Measurements from ENCODE around the gene CEBPG.

The CEBPG gene

GRCh38 chr19:33339016-33339984 lies 34.2 kb upstream of the CEBPG start:
- H3K9me3 ChIP-seq (ENCODE audit: control insufficient read depth in 5 of 5, low read length in 5 of 5) = no peaks in the 10 kb centered on the region

GRCh38 chr19:33340991-33341390 lies 32.5 kb upstream of the CEBPG start:
- Histone ChIP-seq H3K4me1 (ENCODE audit: control insufficient read depth in 5 of 5, insufficient read depth in 5 of 5, low read length in 5 of 5) (peaks cover 5 to 18% (median 14%) of the 10 kb centered on the region in 5 donors), H3K4me3 (ENCODE audit: low read depth in 1 of 5, low read length in 5 of 5) (no peak overlapping the region), H3K27me3 (ENCODE audit: control insufficient read depth in 5 of 5, insufficient read depth in 4 of 5, low read length in 5 of 5) (no peaks in the 10 kb centered on the region), H3K27ac (ENCODE audit: low read depth, low read length) (no peak overlapping the region), H3K9ac (ENCODE audit: low read length in 5 of 5) (no peak overlapping the region), H3K9me3 (ENCODE audit: control insufficient read depth in 5 of 5, low read length in 5 of 5) (no peaks in the 10 kb centered on the region), H3K36me3 (ENCODE audit: control insufficient read depth in 5 of 5, insufficient read depth in 5 of 5, low read length in 5 of 5) (no peaks in the 10 kb centered on the region)

More at GRCh38 chr19:33339016-33339984, 34.2 kb upstream of the CEBPG start:
- H3K27me3 ChIP-seq (ENCODE audit: control insufficient read depth in 5 of 5, insufficient read depth in 4 of 5, low read length in 5 of 5) = no peaks in the 10 kb centered on the region
- no peak overlapping the region for H3K27ac ChIP-seq (ENCODE audit: low read depth, low read length)
- H3K9ac ChIP-seq (ENCODE audit: low read length in 5 of 5) = no peak overlapping the region
- peaks cover 4 to 8% (median 7%) of the 10 kb centered on the region in 5 donors for H3K4me1 ChIP-seq (ENCODE audit: control insufficient read depth in 5 of 5, insufficient read depth in 5 of 5, low read length in 5 of 5)
- no peaks in the 10 kb centered on the region for H3K36me3 ChIP-seq (ENCODE audit: control insufficient read depth in 5 of 5, insufficient read depth in 5 of 5, low read length in 5 of 5)
- H3K4me3 ChIP-seq (ENCODE audit: low read depth in 1 of 5, low read length in 5 of 5) = no peak overlapping the region

- Histone ChIP-seq H3K4me1 (ENCODE audit: control insufficient read depth in 5 of 5, insufficient read depth in 5 of 5, low read length in 5 of 5) (peaks cover 5 to 18% (median 14%) of the 10 kb centered on the region in 5 donors), H3K27me3 (ENCODE audit: control insufficient read depth in 5 of 5, insufficient read depth in 4 of 5, low read length in 5 of 5) (no peaks in the 10 kb centered on the region), H3K4me3 (ENCODE audit: low read depth in 1 of 5, low read length in 5 of 5) (no peak overlapping the region), H3K9ac (ENCODE audit: low read length in 5 of 5) (no peak overlapping the region), H3K9me3 (ENCODE audit: control insufficient read depth in 5 of 5, low read length in 5 of 5) (no peaks in the 10 kb centered on the region), H3K27ac (ENCODE audit: low read depth, low read length) (no peak overlapping the region), H3K36me3 (ENCODE audit: control insufficient read depth in 5 of 5, insufficient read depth in 5 of 5, low read length in 5 of 5) (no peaks in the 10 kb centered on the region)
These were observed 30.2 kb upstream of the CEBPG start for GRCh38 chr19:33343301-33343700.

- no peak overlapping the region for H3K27ac ChIP-seq (ENCODE audit: low read depth, low read length)
- H3K4me3 ChIP-seq (ENCODE audit: low read depth in 1 of 5, low read length in 5 of 5) = peak overlapping the region in 1 of 5 donors; percentile 20
- H3K27me3 ChIP-seq (ENCODE audit: control insufficient read depth in 5 of 5, insufficient read depth in 4 of 5, low read length in 5 of 5) = no peaks in the 10 kb centered on the region
These were observed 29.5 kb upstream of the CEBPG start for GRCh38 chr19:33343859-33344572.

GRCh38 chr19:33344573-33344925 lies 29.0 kb upstream of the CEBPG start:
- H3K9ac ChIP-seq (ENCODE audit: low read length in 5 of 5) = no peak overlapping the region
- H3K27me3 ChIP-seq (ENCODE audit: control insufficient read depth in 5 of 5, insufficient read depth in 4 of 5, low read length in 5 of 5) = no peaks in the 10 kb centered on the region
- peaks cover 5 to 24% (median 20%) of the 10 kb centered on the region in 5 donors for H3K4me1 ChIP-seq (ENCODE audit: control insufficient read depth in 5 of 5, insufficient read depth in 5 of 5, low read length in 5 of 5)
- no peak overlapping the region for H3K27ac ChIP-seq (ENCODE audit: low read depth, low read length)
- no peak overlapping the region for H3K4me3 ChIP-seq (ENCODE audit: low read depth in 1 of 5, low read length in 5 of 5)
- no peaks in the 10 kb centered on the region for H3K36me3 ChIP-seq (ENCODE audit: control insufficient read depth in 5 of 5, insufficient read depth in 5 of 5, low read length in 5 of 5)
- no peaks in the 10 kb centered on the region for H3K9me3 ChIP-seq (ENCODE audit: control insufficient read depth in 5 of 5, low read length in 5 of 5)

More at GRCh38 chr19:33343859-33344572, 29.5 kb upstream of the CEBPG start:
- Histone ChIP-seq H3K4me1 (ENCODE audit: control insufficient read depth in 5 of 5, insufficient read depth in 5 of 5, low read length in 5 of 5) (peaks cover 5 to 24% (median 20%) of the 10 kb centered on the region in 5 donors), H3K9me3 (ENCODE audit: control insufficient read depth in 5 of 5, low read length in 5 of 5) (no peaks in the 10 kb centered on the region), H3K9ac (ENCODE audit: low read length in 5 of 5) (peak overlapping the region in 1 of 5 donors; percentile 7), H3K36me3 (ENCODE audit: control insufficient read depth in 5 of 5, insufficient read depth in 5 of 5, low read length in 5 of 5) (no peaks in the 10 kb centered on the region)

GRCh38 chr19:33345163-33345562 lies 28.3 kb upstream of the CEBPG start:
- Histone ChIP-seq H3K4me1 (ENCODE audit: control insufficient read depth in 5 of 5, insufficient read depth in 5 of 5, low read length in 5 of 5) (peaks cover 5 to 24% (median 22%) of the 10 kb centered on the region in 5 donors), H3K27ac (ENCODE audit: low read depth, low read length) (no peak overlapping the region), H3K36me3 (ENCODE audit: control insufficient read depth in 5 of 5, insufficient read depth in 5 of 5, low read length in 5 of 5) (no peaks in the 10 kb centered on the region), H3K27me3 (ENCODE audit: control insufficient read depth in 5 of 5, insufficient read depth in 4 of 5, low read length in 5 of 5) (no peaks in the 10 kb centered on the region), H3K4me3 (ENCODE audit: low read depth in 1 of 5, low read length in 5 of 5) (no peak overlapping the region), H3K9me3 (ENCODE audit: control insufficient read depth in 5 of 5, low read length in 5 of 5) (no peaks in the 10 kb centered on the region), H3K9ac (ENCODE audit: low read length in 5 of 5) (no peak overlapping the region)

- H3K9me3 ChIP-seq (ENCODE audit: control insufficient read depth in 5 of 5, low read length in 5 of 5) = no peaks in the 10 kb centered on the region
- no peaks in the 10 kb centered on the region for H3K36me3 ChIP-seq (ENCODE audit: control insufficient read depth in 5 of 5, insufficient read depth in 5 of 5, low read length in 5 of 5)
- H3K4me1 ChIP-seq (ENCODE audit: control insufficient read depth in 5 of 5, insufficient read depth in 5 of 5, low read length in 5 of 5) = peaks cover 5 to 29% (median 22%) of the 10 kb centered on the region in 5 donors
- H3K4me3 ChIP-seq (ENCODE audit: low read depth in 1 of 5, low read length in 5 of 5) = no peak overlapping the region
- no peak overlapping the region for H3K27ac ChIP-seq (ENCODE audit: low read depth, low read length)
- no peaks in the 10 kb centered on the region for H3K27me3 ChIP-seq (ENCODE audit: control insufficient read depth in 5 of 5, insufficient read depth in 4 of 5, low read length in 5 of 5)
- no peak overlapping the region for H3K9ac ChIP-seq (ENCODE audit: low read length in 5 of 5)
These were observed 26.8 kb upstream of the CEBPG start for GRCh38 chr19:33346665-33347064.

- Histone ChIP-seq H3K4me3 (ENCODE audit: low read depth in 1 of 5, low read length in 5 of 5) (no peak overlapping the region), H3K27me3 (ENCODE audit: control insufficient read depth in 5 of 5, insufficient read depth in 4 of 5, low read length in 5 of 5) (no peaks in the 10 kb centered on the region), H3K27ac (ENCODE audit: low read depth, low read length) (no peak overlapping the region), H3K36me3 (ENCODE audit: control insufficient read depth in 5 of 5, insufficient read depth in 5 of 5, low read length in 5 of 5) (no peaks in the 10 kb centered on the region), H3K9ac (ENCODE audit: low read length in 5 of 5) (no peak overlapping the region), H3K9me3 (ENCODE audit: control insufficient read depth in 5 of 5, low read length in 5 of 5) (no peaks in the 10 kb centered on the region), H3K4me1 (ENCODE audit: control insufficient read depth in 5 of 5, insufficient read depth in 5 of 5, low read length in 5 of 5) (peaks cover 5 to 29% (median 22%) of the 10 kb centered on the region in 5 donors)
These were observed 26.2 kb upstream of the CEBPG start for GRCh38 chr19:33347300-33347699.

GRCh38 chr19:33348301-33349010 lies 25.1 kb upstream of the CEBPG start:
- no peaks in the 10 kb centered on the region for H3K36me3 ChIP-seq (ENCODE audit: control insufficient read depth in 5 of 5, insufficient read depth in 5 of 5, low read length in 5 of 5)
- no peak overlapping the region for H3K9ac ChIP-seq (ENCODE audit: low read length in 5 of 5)
- H3K4me1 ChIP-seq (ENCODE audit: control insufficient read depth in 5 of 5, insufficient read depth in 5 of 5, low read length in 5 of 5) = peaks cover 5 to 29% (median 22%) of the 10 kb centered on the region in 5 donors
- no peaks in the 10 kb centered on the region for H3K27me3 ChIP-seq (ENCODE audit: control insufficient read depth in 5 of 5, insufficient read depth in 4 of 5, low read length in 5 of 5)
- H3K27ac ChIP-seq (ENCODE audit: low read depth, low read length) = no peak overlapping the region
- no peak overlapping the region for H3K4me3 ChIP-seq (ENCODE audit: low read depth in 1 of 5, low read length in 5 of 5)
- H3K9me3 ChIP-seq (ENCODE audit: control insufficient read depth in 5 of 5, low read length in 5 of 5) = no peaks in the 10 kb centered on the region

Data from subcutaneous abdominal adipose tissue (tissue), 5 donors.